K562 (cell line): ENCODE data around the gene GNAI3. TPM values are rescaled to one million over a fixed set of nuclear protein-coding genes. Genes with fewer than 3 reads are reported as not detected.
"Not testable (repeated sequence)": the region's sequence is repeated elsewhere in the genome, so short reads cannot be mapped to it uniquely, and the experiment has no call there.

Experiments
- ATAC-seq: fragments of 200-7000 bp; cut with Tn5 transposase; 3 replicates; pipeline ENCODE4 v1.9.1; 2020; ENCODE audit warnings: moderate library complexity
- BruUV-seq: library from RNA; stranded (reverse); fragments of 400-500 nt; replicated peaks from 2 replicates; lab custom pipeline; 2021; lab: Mats Ljungman, UMichigan
- CTCF ChIA-PET: fragments of 300-600 bp; formaldehyde crosslinking; extraction: SDS; loops from one replicate; lab custom pipeline; 2021; ENCODE audit warnings: low intra/inter-chr PET ratio; lab: Yijun Ruan, JAX
- POLR2A ChIA-PET: fragments of 300-600, 350-650 bp; sonication (Branson Sonifier 250); formaldehyde crosslinking; extraction: SDS; loops from one replicate; lab custom pipeline; 2021; ENCODE audit warnings: antibody characterized with exemption, inconsistent platforms; lab: Yijun Ruan, JAX
- DNase-seq, 4 experiments: peaks; one replicate each; pipeline versions ENCODE4 v3.0.0 to v3.0.0-alpha.2; 2011 to 2018; ENCODE audit warnings: low spot score in 3 of 4, mixed read lengths in 3 of 4; ENCODE audit errors: extremely low read depth in 1 of 4
- FAIRE-seq: peaks from 2 replicates; lab custom pipeline; 2011; peaks lifted over from hg19 to GRCh38; lab: Jason Lieb, UNC
- H2AFZ ChIP-seq: 2 replicates; pipeline ENCODE4 v1.6.0; 2011; ENCODE audit warnings: low read depth, low read length, control low read depth, inconsistent platforms
- H3K27ac ChIP-seq: fragments of 200-600 bp; 3 replicates; pipeline ENCODE4 v1.8.0; 2011; ENCODE audit warnings: low read depth, mild to moderate bottlenecking, control low read depth, inconsistent platforms, low read length, moderate library complexity, mixed read lengths; ENCODE audit errors: extremely low read depth
- H3K27me3 ChIP-seq, 2 experiments: fragments of 300-600 bp in 1 of 2; 2 replicates in 1 of 2; 3 replicates in 1 of 2; pipeline versions ENCODE4 v1.6.0 to v1.8.0; 2011; ENCODE audit warnings: inconsistent platforms in 2 of 2, low read length in 2 of 2, mild to moderate bottlenecking in 1 of 2, mixed read lengths in 1 of 2, moderate library complexity in 1 of 2; ENCODE audit not compliant: control insufficient read depth in 2 of 2, insufficient read depth in 2 of 2
- H3K36me3 ChIP-seq: fragments of 300-600 bp; 3 replicates; pipeline ENCODE4 v1.8.0; 2011; ENCODE audit warnings: mild to moderate bottlenecking, low read length, inconsistent platforms; ENCODE audit not compliant: control insufficient read depth, insufficient read depth
- H3K4me1 ChIP-seq, 2 experiments: fragments of 200-600 bp in 1 of 2; replicated peaks in 1 of 2; 2 replicates in 1 of 2; 3 replicates in 1 of 2; pipeline versions ENCODE4 v1.5.1 to v1.8.0; 2011; ENCODE audit warnings: inconsistent platforms in 2 of 2, low read length in 2 of 2, mild to moderate bottlenecking in 1 of 2, mixed read lengths in 1 of 2, moderate library complexity in 1 of 2; ENCODE audit not compliant: control insufficient read depth in 2 of 2, insufficient read depth in 2 of 2
- H3K4me2 ChIP-seq: 2 replicates; pipeline ENCODE4 v1.6.1; 2011; ENCODE audit warnings: low read length, control low read depth, inconsistent platforms, mixed read lengths; ENCODE audit not compliant: insufficient read depth
- H3K4me3 ChIP-seq: fragments of 200-600 bp; sonication (generic), shearing (Covaris generic); 2 replicates; pipeline ENCODE4 v1.5.1; 2016; ENCODE audit warnings: control low read depth, inconsistent platforms
- H3K79me2 ChIP-seq: fragments of 200-600 bp; 3 replicates; pipeline ENCODE4 v1.8.0; 2011; ENCODE audit warnings: low read length, inconsistent platforms; ENCODE audit not compliant: control insufficient read depth, insufficient read depth
- H3K9ac ChIP-seq, 2 experiments: 2 replicates each; pipeline versions ENCODE4 v1.6.0 to v1.6.1; 2011; ENCODE audit warnings: low read depth in 2 of 2, low read length in 2 of 2, control low read depth in 1 of 2, inconsistent platforms in 1 of 2, mild to moderate bottlenecking in 1 of 2, mixed read lengths in 1 of 2; ENCODE audit not compliant: insufficient read depth in 1 of 2
- H3K9me1 ChIP-seq: one replicate; pipeline ENCODE4 v1.6.0; 2011; ENCODE audit warnings: inconsistent platforms, mild to moderate bottlenecking, low read length, moderate library complexity; ENCODE audit not compliant: control insufficient read depth, insufficient read depth
- H3K9me3 ChIP-seq: replicated peaks from 2 replicates; pipeline ENCODE4 v1.5.1; 2011; ENCODE audit warnings: low read depth, low read length, inconsistent platforms; ENCODE audit not compliant: control insufficient read depth, insufficient read depth
- H4K20me1 ChIP-seq: replicated peaks from 2 replicates; pipeline ENCODE4 v1.6.1; 2011; ENCODE audit warnings: low read length, inconsistent platforms, mixed read lengths; ENCODE audit not compliant: control insufficient read depth, insufficient read depth
- BHLHE40 ChIP-seq: IDR thresholded peaks from 2 replicates; pipeline ENCODE4 v1.6.1; 2011; ENCODE audit warnings: low read length, improper control_type of control experiment
- HDAC6 ChIP-seq: IDR thresholded peaks from 2 replicates; pipeline ENCODE4 v1.6.1; 2012; ENCODE audit warnings: low read depth, mild to moderate bottlenecking, control low read depth, inconsistent platforms, low read length, moderate library complexity
- HDAC8 ChIP-seq: fragments of 450-650 bp; IDR thresholded peaks from 2 replicates; pipeline ENCODE4 v1.6.1; 2016; ENCODE audit warnings: mild to moderate bottlenecking, missing genetic modification characterization, moderate library complexity, missing compliant biosample characterization
- JUND ChIP-seq, 2 experiments: IDR thresholded peaks; 2 replicates in 1 of 2; 3 replicates in 1 of 2; pipeline ENCODE4 v1.6.1; 2011; ENCODE audit warnings: borderline replicate concordance in 2 of 2, low read depth in 2 of 2, low read length in 2 of 2, improper control_type of control experiment in 1 of 2, missing biosample characterization in 1 of 2, missing genetic modification characterization in 1 of 2, missing genetic modification reagents in 1 of 2
- MAFG ChIP-seq: fragments of 450-650 bp; conservative IDR thresholded peaks from 2 replicates; pipeline ENCODE4 v1.6.1; 2016; ENCODE audit warnings: missing genetic modification characterization, missing compliant biosample characterization
- MEF2A ChIP-seq: IDR thresholded peaks from 2 replicates; pipeline ENCODE4 v1.6.1; 2011; ENCODE audit warnings: low read depth, mild to moderate bottlenecking, low read length, moderate library complexity; ENCODE audit not compliant: control insufficient read depth
- NCOA4 ChIP-seq: fragments of 450-650 bp; IDR thresholded peaks from 2 replicates; pipeline ENCODE4 v1.6.1; 2018; ENCODE audit warnings: mild to moderate bottlenecking; ENCODE audit not compliant: partially characterized antibody
- TCF7L2 ChIP-seq: fragments of 150-350 bp; IDR thresholded peaks from 2 replicates; pipeline ENCODE4 v1.6.1; 2016; ENCODE audit warnings: low read depth, mild to moderate bottlenecking, low read length, moderate library complexity
- ZZZ3 ChIP-seq: fragments of 450-650 bp; IDR thresholded peaks from 2 replicates; pipeline ENCODE4 v1.6.1; 2016; ENCODE audit warnings: antibody characterized with exemption, mild to moderate bottlenecking, moderate library complexity
- WGBS: fragments of 100-300 bp; shearing (Covaris generic); methylation state at CpG from one replicate; pipeline ENCODE4 v1.1.6; 2016; ENCODE audit warnings: low coverage, mixed read lengths; ENCODE audit not compliant: insufficient coverage; ENCODE audit errors: missing lambda C conversion rate; 5-methylcytosine and 5-hydroxymethylcytosine counted together
- in situ Hi-C: fragments of 300-500 bp; cut with MboI; formaldehyde crosslinking; loops from 4 replicates; pipeline ENCODE4 v1.15.0; 2018; ENCODE audit warnings: inconsistent platforms, mixed read lengths
- intact Hi-C: fragments of 100-400 bp; cut with micrococcal nuclease; formaldehyde crosslinking; loops from 2 replicates; pipeline ENCODE4 v1.14.2; 2022
- polyA plus RNA-seq, 8 experiments: library from polyadenylated mRNA; depleted of rRNA in 4 of 8; stranded (reverse) in 5 of 8; unstranded in 3 of 8; fragments of >200 nt; fragmentation: Nextera tagmentation in 2 of 8; fragmentation: Illumina TruSeq in 1 of 8; extraction: Ambion mirVana in 2 of 8; extraction: Trizol in 1 of 8; gene quantifications; 2 replicates each; pipeline versions ENCODE4 v1.2.1 to v1.2.3, GENCODE V29; 2011 to 2014; ENCODE audit warnings: inconsistent platforms in 1 of 8, missing spikeins in 1 of 8
- total RNA-seq, 7 experiments: library from RNA; depleted of rRNA in 6 of 7; stranded (reverse); fragments of >200 nt in 6 of 7; fragmentation: Illumina TruSeq in 2 of 7; extraction: Trizol in 2 of 7; gene quantifications; 2 replicates each; pipeline versions ENCODE4 v1.2.1 to v1.2.3, GENCODE V29; 2011 to 2021; ENCODE audit warnings: low replicate concordance in 1 of 7

GNAI3 gene
- total and polyA plus RNA-seq, 9 of the 15 experiments (the other 6 are each of a cell fraction or from before 2014, with no cell fraction given): 6.3 to 13.2 (median 8.9) TPM

GRCh38 chr1:109660691-109661026 is 112.2 kb downstream of the GNAI3 start:
- H3K4me2 ChIP-seq, H3K27ac ChIP-seq, H3K9ac ChIP-seq, BruUV-seq, H3K4me3 ChIP-seq, ATAC-seq, H3K79me2 ChIP-seq, in situ Hi-C loops, DNase-seq, FAIRE-seq, CTCF ChIA-PET, H2AFZ ChIP-seq, H3K9me3 ChIP-seq, H3K9me1 ChIP-seq, H4K20me1 ChIP-seq, intact Hi-C loops, H3K27me3 ChIP-seq: not testable (repeated sequence)
- H3K36me3 ChIP-seq: peaks cover 14% of the 10 kb centered on the region; the same call in 2 of the 3 replicates
- 32% methylated on average over 4 of the region's 4 CpGs for WGBS
- H3K4me1 ChIP-seq: peaks cover 0 to 17% of the 10 kb centered on the region in 2 experiments; a peak in 4 of 5 replicates
- POLR2A ChIA-PET: interaction anchor here (2.7 kb wide), 1 partner anchor 10 kb away, joined by 10 read pairs; no protein-coding TSS in a partner anchor

DNA sequence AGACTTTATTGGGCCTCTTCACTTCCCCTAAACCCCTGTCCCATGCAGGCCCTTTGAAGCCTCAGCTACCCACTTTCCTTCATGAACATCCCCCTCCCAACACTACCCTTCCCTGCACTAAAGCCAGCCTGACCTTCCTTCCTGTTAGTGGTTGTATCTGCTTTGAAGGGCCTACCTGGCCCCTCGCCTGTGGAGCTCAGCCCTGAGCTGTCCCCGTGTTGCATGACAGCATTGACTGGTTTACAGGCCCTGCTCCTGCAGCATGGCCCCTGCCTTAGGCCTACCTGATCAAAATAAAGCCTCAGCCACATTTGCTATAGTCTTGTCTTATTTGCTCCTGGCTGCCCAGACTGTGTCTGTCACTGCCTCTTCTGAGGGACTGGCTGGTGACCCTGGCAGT is 113.0 kb downstream of the GNAI3 start:
- no peak for DNase-seq
- H3K36me3 ChIP-seq: peaks cover 14% of the 10 kb centered on the region; the same call in 2 of the 3 replicates
- ChIA-PET CTCF (no interaction called here), POLR2A (interaction anchor here (1.1 to 2.7 kb wide), 4 partner anchors 11 to 325 kb away, joined by 3 to 10 read pairs (median 4); no protein-coding TSS in a partner anchor)
- H3K4me1 ChIP-seq: peaks cover 0 to 10% of the 10 kb centered on the region in 2 experiments; a peak in 4 of 5 replicates
- FAIRE-seq: no peak
- 0 out of 4 replicates have a peak overlapping the region, but pooled peaks of 1 of the 2 experiments have one; percentile 30 for H3K9ac ChIP-seq
- no peaks in the 10 kb centered on the region for H3K79me2 ChIP-seq
- no peaks in the 10 kb centered on the region for H3K9me1 ChIP-seq
- H2AFZ ChIP-seq: no peak overlapping the region
- no TSS peak for BruUV-seq
- H3K9me3 ChIP-seq: no peaks in the 10 kb centered on the region
- no peak overlapping the region for H3K27ac ChIP-seq
- intact Hi-C loops (no loop called here), in situ Hi-C loops (no loop called here)
- H3K4me3 ChIP-seq: no peak overlapping the region
- no peaks in the 10 kb centered on the region for H3K27me3 ChIP-seq
- no peak overlapping the region for H3K4me2 ChIP-seq
- ATAC-seq: no peak
- no peaks in the 10 kb centered on the region for H4K20me1 ChIP-seq
- TF ChIP-seq HDAC8 (tag): no peak
- no peak for TF ChIP-seq ZZZ3
- TF ChIP-seq MEF2A: no peak
- TF ChIP-seq JUND (IDR thresholded peaks at IDR 0.05; ENCODE audit: borderline replicate concordance, low read depth, low read length): no peak
- no peak for TF ChIP-seq JUND (tag; IDR thresholded peaks at IDR 0.05; ENCODE audit: borderline replicate concordance, low read depth, low read length)
- TF ChIP-seq HDAC6: no peak
- no peak for TF ChIP-seq MAFG (tag)
- no peak for TF ChIP-seq TCF7L2
- TF ChIP-seq NCOA4: no peak
- TF ChIP-seq BHLHE40: no peak
- WGBS: 37% methylated on average over 2 of the region's 2 CpGs
